Right lobe of liver (tissue), 4 donors: ENCODE data around the gene ZNF660.

ENCODE experiments used
- POLR2A ChIP-seq: fragments of 450-650 bp; IDR thresholded peaks from one replicate; pipeline ENCODE4 v1.6.1; 2017; ENCODE audit warnings: antibody characterized with exemption, mild to moderate bottlenecking
- TF ChIP-seq, protein P1 (sequence below), 4 donors: fragments of 200-600 bp in 3 of 4; fragments of 450-650 bp in 1 of 4; IDR thresholded peaks; one replicate each; pipeline versions ENCODE4 v1.5.1 to v1.8.0; 2016 to 2022; ENCODE audit warnings: antibody characterized with exemption in 4 of 4, mild to moderate bottlenecking in 2 of 4
- donor health status: DM: no; HTN: no; CAD: no.
- donor health status: DM: no; HTN: no; CAD: no.
- donor health status: DM: no; HTN: yes; CAD: no.

- TF ChIP-seq, protein P1, sequence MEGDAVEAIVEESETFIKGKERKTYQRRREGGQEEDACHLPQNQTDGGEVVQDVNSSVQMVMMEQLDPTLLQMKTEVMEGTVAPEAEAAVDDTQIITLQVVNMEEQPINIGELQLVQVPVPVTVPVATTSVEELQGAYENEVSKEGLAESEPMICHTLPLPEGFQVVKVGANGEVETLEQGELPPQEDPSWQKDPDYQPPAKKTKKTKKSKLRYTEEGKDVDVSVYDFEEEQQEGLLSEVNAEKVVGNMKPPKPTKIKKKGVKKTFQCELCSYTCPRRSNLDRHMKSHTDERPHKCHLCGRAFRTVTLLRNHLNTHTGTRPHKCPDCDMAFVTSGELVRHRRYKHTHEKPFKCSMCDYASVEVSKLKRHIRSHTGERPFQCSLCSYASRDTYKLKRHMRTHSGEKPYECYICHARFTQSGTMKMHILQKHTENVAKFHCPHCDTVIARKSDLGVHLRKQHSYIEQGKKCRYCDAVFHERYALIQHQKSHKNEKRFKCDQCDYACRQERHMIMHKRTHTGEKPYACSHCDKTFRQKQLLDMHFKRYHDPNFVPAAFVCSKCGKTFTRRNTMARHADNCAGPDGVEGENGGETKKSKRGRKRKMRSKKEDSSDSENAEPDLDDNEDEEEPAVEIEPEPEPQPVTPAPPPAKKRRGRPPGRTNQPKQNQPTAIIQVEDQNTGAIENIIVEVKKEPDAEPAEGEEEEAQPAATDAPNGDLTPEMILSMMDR (IDR thresholded peaks at IDR 0.05) = no peak
- no peak for TF ChIP-seq POLR2A
Measured at GRCh38 chr3:44576613-44577012, 8.2 kb upstream of the ZNF660 start.
